ENCODE measurements around the gene ZNF804B. TPM values are rescaled to one million over a fixed set of nuclear protein-coding genes. Genes with fewer than 3 reads are reported as not detected.

ZNF804B gene
- total and polyA plus RNA-seq, 8 donors = 0.37 TPM; not detected in 7

DNA sequence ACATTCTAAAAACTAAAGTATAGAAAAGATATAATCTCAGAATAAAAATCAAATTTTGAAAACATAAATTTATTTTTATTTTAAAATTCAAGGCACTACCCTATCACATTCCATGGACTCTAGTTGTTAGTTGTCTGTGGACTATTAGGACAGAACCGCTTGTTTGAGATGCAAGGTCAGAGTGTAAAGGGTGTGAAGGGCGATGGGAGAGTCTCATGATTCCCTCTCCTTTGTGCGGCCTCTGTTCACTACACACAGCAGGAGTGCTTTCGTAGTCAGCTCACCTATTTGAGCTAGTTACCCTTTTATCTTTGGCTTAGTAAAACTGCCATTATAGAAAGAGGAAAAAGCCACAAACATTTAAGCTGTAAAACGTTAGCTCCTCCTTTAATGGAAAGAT, 225.8 kb downstream of the ZNF804B start:
- DNase-seq = no peak
- Histone ChIP-seq H3K4me3 (no peak overlapping the region), H3K36me3 (no peaks in the 10 kb centered on the region), H3K27ac (no peak overlapping the region), H3K4me1 (no peaks in the 10 kb centered on the region), H3K9me3 (no peaks in the 10 kb centered on the region), H3K27me3 (no peaks in the 10 kb centered on the region)
- TF ChIP-seq CTCF (IDR thresholded peaks at IDR 0.05) = no peak
- TF ChIP-seq POLR2AphosphoS5 (IDR thresholded peaks at IDR 0.05) = no peak
- TF ChIP-seq EP300 (IDR thresholded peaks at IDR 0.05) = no peak
- TF ChIP-seq POLR2A (IDR thresholded peaks at IDR 0.05) = no peak
- intact Hi-C loops (cut with DNase I; ENCODE audit: low total_unique reads) = no loop called here
- WGBS, 5 donors = 59 to 68% (median 62%) methylated on average over 5 of the region's 5 CpGs

DNA sequence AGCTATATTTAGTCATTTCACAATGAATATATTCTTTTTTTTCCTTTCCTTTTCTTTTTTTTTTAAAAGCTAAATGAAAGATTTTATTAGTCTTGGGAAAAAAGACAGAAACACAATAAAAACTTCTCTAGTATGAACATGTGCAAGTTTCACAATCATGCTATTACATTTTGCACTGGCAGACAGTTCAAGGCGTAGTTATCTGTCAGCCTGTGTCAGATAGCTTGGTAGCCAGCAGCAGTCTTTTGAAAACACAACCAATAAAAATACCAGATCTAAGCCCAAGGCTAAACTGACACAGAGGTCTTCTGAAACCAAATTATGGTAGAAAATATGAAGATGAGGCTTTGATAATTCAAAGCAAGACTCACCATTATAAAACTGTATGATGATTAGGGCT, 241.8 kb downstream of the ZNF804B start:
- Histone ChIP-seq H3K4me3 (no peak overlapping the region), H3K36me3 (no peaks in the 10 kb centered on the region), H3K27ac (no peak overlapping the region), H3K9me3 (no peaks in the 10 kb centered on the region), H3K4me1 (peaks cover 0 to 7% (median 3%) of the 10 kb centered on the region in 4 donors), H3K27me3 (no peaks in the 10 kb centered on the region)
- no peak for DNase-seq
- intact Hi-C loops (cut with DNase I; ENCODE audit: low total_unique reads) = no loop called here
- TF ChIP-seq CTCF (IDR thresholded peaks at IDR 0.05) = no peak
- no peak for TF ChIP-seq POLR2A (IDR thresholded peaks at IDR 0.05)
- no peak for TF ChIP-seq POLR2AphosphoS5 (IDR thresholded peaks at IDR 0.05)
- TF ChIP-seq EP300 (IDR thresholded peaks at IDR 0.05) = no peak
- 65 to 88% (median 80%) methylated on average over 1 of the region's 1 CpG for WGBS, 5 donors

GRCh38 chr7:89002981-89003956, 243.8 kb downstream of the ZNF804B start:
- H3K27ac ChIP-seq = no peak overlapping the region
- intact Hi-C loops (cut with DNase I; ENCODE audit: low total_unique reads) = no loop called here
- TF ChIP-seq CTCF (IDR thresholded peaks at IDR 0.05) = no peak
- no peak for TF ChIP-seq EP300 (IDR thresholded peaks at IDR 0.05)
- TF ChIP-seq POLR2AphosphoS5 (IDR thresholded peaks at IDR 0.05) = no peak
- no peak for TF ChIP-seq POLR2A (IDR thresholded peaks at IDR 0.05)
- DNase-seq = peak in 1 of 2 donors; percentile 50
- no peaks in the 10 kb centered on the region for H3K36me3 ChIP-seq
- H3K4me3 ChIP-seq = peak overlapping the region; percentile 10 to 29 (median 16)
- no peaks in the 10 kb centered on the region for H3K27me3 ChIP-seq
- 25 to 48% (median 45%) methylated on average over 4 of the region's 4 CpGs for WGBS, 5 donors
- peaks cover 0 to 7% (median 3%) of the 10 kb centered on the region in 4 donors for H3K4me1 ChIP-seq
- no peaks in the 10 kb centered on the region for H3K9me3 ChIP-seq

DNA sequence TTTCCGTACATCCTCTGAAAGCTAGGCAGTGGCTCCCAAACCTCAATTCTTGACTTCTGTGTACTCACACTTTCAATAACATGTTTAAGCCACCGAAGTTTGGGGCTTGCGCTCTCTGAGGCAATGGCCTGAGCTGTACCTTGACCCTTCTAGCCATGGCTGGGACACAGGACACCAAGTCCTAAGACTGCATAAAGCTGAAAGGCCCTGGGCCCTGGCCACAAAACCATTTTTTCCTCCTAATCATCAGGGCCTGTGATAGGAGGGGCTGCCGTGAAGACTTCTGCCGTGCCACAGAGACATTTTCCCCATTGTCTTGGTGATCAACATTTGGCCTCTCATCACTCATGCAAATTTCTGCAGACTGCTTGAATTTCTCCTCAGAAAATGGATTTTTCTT, 252.5 kb downstream of the ZNF804B start:
- intact Hi-C loops (cut with DNase I; ENCODE audit: low total_unique reads) = no loop called here
- 73 to 96% (median 92%) methylated on average over 5 of the region's 5 CpGs for WGBS, 5 donors

More for the DNA sequence above, 252.5 kb downstream of the ZNF804B start:
- Histone ChIP-seq H3K27me3 (no peaks in the 10 kb centered on the region), H3K4me3 (no peak overlapping the region), H3K9me3 (peaks cover 0 to 6% (median 3%) of the 10 kb centered on the region in 4 donors), H3K4me1 (no peaks in the 10 kb centered on the region), H3K27ac (no peak overlapping the region), H3K36me3 (no peaks in the 10 kb centered on the region)
- DNase-seq = no peak
- TF ChIP-seq CTCF (IDR thresholded peaks at IDR 0.05) = no peak
- TF ChIP-seq POLR2A (IDR thresholded peaks at IDR 0.05) = no peak
- no peak for TF ChIP-seq POLR2AphosphoS5 (IDR thresholded peaks at IDR 0.05)
- no peak for TF ChIP-seq EP300 (IDR thresholded peaks at IDR 0.05)
